HS-5 (cell line): Measurements from ENCODE around the gene TIAM2.
"Not testable (repeated sequence)": the region's sequence is repeated elsewhere in the genome, so short reads cannot be mapped to it uniquely, and the experiment has no call there.

ENCODE experiments used
- DNase-seq: peaks from one replicate; pipeline ENCODE4 v3.0.0-alpha.2; 2012; ENCODE audit warnings: low read depth

Gene TIAM2

DNA sequence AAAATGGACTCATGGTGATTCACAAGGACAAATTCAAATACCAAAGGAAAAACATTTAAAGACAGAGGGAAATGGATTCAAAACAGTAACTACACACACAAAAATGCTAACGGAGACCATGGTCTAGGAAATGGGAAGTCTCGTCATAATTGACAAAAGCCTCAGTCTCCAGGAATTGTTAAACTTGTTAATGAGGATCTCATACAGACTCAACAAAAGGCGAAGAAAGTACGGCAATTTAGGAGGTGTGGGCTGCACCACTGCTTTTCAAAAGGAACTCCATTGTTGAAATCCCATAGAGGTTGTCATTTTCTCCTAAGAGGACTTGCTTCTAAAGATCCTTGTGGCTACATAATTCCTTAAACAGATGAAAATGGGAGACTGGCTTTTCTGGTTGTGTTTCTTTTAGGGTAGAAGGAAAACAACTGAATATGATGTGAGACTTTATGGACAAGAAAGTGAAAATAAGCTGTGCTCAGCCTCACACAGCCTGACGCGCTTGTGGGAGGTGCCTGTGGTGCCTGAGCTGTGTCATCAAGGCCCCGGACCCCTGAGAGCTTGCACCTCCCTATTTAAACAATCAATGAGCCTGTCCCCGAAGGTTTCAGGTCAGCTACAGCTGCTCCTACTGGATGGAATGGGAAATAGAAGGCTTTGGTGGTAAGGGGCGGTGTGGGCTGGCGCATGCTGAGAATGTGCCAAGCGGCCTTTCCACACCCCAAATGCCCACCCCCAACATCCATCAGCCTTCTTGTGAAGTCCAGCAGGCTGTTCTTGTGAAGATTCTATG, 266.2 kb downstream of the TIAM2 start:
- no peak for DNase-seq

DNA sequence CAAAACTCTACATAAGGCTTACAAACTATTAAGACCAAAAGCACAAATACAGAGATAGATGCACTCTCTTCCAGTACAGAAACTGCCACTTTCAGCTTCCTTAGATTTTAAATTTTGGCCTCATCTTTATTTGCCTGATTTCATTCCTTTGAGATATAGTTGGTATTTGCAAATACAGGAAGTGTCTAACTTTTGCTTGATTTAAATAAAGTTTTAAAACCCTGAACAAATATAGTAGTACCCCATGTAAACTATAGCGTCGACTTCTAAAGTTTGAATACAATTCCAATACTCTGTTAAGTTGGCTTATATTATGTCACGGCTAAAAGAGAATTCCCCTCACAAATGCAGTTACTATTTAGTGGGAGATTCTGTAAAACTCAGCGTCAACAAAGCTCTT, 267.5 kb downstream of the TIAM2 start:
- no peak for DNase-seq

DNA sequence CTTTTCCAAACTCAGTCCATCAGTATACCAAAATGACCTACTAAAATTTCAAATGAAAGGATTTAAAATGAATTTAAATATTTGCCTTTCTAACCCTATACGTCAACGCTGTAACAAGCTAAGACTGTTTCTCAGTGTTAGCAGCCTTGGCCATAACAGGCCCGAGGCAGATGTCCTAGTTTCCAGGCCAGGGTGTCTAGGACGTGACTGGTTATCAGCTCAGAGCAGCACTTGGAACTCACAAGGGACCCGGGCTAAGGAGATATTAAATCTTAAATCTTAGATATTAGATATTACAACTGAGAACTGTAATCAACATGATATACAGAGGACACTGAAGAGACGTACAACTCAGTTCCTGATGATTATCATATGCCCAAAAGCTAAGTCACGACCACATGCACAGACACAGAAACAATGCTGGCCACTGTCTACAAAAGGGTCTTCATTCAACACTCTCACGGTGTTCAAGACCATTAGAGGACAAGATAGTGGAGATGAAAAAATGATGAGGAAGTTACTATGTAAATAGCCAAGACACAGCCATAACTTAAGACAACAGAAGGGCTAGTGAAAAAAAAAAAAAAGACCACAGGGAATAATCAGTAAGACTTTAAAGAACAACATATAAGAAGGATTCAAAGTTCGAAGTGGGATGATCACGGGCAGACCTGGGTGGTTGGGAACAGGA, 268.4 kb downstream of the TIAM2 start, which contains the start of gene CLDN20:
TSS of gene CLDN20 (plus strand) at position 641 of the 691 bp plus-strand sequence. CDS start 11,707 bp downstream, outside the sequence.
- no peak for DNase-seq

DNA sequence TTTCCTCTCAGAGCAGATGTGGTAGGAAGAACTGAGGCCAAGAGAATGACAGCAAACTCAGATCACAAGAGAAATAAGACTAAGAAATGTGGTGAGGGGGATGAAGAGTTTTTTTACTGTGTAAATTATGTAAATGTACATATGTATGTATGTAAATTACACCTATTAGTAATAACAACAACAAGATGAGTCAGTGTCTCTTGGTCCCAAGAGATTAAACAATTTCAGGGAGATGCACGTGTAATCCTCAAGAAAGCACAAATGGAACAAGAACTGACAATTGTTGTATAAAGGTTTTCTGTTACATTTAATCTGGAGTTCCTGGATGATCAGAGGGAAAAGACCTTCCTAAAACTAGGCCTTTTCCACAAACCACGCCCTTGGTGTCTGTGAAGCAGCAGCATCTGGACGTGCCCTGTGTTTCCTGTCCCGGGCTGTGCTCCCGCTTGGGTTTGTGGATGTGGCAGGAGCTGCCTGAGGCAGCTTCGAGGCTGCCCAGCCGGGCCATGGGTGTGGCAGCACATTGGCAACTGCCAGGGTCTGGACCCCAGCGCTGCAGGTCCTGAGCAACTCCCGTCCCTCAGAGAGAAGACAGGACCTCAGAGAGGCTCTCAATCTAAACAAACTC, 269.7 kb downstream of the TIAM2 start:
- DNase-seq: no peak

DNA sequence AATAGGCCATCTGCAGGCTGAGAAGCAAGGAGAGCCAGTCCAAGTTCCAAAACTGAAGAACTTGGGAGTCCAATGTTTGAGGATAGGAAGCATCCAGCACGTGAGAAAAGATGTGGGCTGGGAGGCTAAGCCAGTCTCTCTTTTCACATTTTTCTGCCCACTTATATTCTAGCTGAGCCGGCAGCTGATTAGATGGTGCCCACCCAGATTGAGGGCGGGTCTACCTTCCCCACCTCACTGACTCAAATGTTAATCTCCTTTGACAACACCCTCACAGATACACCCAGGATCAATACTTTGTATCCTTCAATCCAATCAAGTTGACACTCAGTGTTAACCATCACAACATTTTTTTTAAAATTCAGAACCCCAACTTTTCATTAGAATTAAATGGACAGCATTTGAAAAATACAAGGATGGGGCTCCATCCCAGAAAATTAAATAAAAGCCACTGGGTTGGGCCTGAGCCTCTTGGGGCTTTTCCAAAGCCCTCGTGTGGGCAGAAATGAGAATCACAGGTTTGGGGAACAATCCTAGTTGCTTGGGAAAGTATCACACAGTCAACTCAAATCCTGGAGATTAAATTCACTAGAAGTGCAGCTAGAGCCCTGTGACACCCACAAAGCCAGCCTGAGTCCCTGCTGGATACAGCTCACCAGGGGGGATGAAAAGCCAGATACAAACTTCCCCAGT, 270.9 kb downstream of the TIAM2 start:
- no peak for DNase-seq

DNA sequence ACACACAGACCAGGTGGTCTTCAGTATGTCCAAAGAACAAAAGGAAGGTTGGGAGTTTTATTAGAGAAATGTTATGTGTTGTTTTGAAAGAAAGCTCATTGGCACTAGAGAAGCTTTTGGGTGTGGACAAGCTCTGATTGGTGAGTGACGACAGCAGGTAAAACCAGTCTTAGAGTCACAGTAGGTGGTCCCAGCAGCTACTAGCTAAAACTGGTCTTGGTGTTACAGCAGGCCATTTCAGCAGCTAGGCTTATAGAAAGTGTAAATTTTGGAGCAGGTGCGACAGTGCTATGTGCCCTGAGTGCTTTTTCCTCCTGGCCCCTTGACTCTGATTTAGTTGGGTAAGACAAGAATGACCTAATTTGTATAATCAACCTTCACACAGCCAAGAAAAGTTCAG, 272.3 kb downstream of the TIAM2 start:
- no peak for DNase-seq

DNA sequence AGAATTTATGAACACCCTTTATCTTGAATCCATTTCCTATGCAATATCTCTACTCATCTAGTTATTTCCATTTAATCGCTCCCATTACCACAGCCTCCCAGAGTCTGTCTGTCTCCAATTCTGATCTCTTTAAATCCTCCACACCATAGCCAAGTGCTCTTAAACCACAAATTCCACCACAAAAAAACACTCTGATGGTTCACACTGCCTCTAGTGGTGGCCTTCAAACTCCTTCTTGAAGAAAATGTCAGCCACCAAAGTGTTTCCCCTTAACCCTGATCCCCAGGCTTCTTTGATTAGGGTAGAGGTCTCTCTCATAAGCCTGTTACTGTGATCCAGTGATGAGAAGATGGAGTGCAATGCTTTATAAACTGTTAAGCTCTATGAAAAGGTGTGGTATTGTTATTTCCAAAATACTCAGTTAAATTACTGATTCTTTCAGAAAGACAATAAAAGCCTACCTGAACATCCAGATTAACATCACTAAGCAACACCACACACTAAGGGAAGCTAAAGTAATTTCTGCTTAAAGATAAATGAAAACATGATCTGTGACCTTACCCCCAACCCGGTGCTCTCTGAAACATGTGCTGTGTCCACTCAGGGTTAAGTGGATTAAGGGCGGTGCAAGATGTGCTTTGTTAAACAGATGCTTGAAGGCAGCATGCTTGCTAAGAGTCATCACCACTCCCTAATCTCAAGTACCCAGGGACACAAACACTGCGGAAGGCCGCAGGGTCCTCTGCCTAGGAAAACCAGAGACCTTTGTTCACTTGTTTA, 273.2 kb downstream of the TIAM2 start:
- DNase-seq: not testable (repeated sequence)

DNA sequence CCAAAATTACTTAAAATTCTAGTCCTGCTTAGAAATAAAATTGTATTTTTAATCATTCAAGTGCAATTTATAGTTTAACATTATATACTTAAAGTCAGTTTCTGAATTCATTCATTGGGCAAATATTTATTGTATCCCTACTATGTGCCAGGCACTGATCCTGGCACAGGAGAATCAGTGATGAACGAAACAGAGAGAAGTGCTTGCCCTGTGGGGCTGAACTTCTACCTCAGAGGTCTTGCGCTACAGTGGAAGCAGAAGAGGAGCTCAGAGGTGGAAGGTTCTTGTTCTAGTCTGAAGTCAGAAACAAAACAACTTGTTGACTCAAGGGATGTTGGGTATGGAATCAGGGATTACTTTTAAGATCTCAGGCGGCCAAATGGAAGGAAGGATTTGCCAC, 274.6 kb downstream of the TIAM2 start:
- no peak for DNase-seq

DNA sequence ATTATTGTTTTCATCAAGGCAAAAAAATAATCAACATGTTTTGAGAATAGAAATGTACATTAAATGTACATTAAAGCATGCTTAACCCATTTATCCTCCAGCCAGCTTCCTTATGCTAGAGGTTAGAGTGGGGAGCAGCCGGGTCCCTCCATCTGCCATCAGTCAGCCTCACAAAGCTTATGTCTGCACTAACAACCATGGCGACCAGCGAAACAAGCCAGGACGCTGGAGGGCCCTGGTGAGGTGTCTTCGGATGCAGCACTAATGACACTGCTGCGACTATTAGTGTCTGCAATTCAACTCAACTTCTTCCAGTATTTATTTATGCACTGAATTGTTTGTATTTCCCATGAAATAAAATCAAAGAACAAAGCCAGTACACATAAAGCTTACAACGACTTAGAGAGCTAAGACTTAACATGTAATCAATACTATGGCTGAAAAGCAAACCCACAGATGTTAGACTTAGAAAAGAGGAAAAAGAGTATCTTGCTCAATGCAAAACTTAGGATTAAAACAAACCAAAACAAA, 275.5 kb downstream of the TIAM2 start:
- no peak for DNase-seq

DNA sequence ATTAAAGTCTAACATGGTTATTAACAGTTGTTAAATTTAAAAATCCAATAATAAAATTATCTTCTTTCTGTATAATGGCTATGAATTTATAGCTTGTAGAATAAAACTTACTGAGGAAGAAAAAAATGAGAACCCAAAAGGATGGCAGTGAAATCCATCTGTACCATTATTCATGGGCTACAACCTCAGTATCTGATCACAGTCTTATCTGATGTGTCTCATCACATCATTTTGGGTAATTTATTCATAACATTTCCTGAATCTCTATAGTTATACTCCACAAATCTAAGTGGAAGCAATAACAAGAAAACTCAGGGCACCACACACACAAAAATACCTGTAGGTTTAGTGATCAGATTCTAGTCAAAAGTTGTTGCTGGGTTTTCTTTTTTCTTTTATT, 276.0 kb downstream of the TIAM2 start:
- no peak for DNase-seq

DNA sequence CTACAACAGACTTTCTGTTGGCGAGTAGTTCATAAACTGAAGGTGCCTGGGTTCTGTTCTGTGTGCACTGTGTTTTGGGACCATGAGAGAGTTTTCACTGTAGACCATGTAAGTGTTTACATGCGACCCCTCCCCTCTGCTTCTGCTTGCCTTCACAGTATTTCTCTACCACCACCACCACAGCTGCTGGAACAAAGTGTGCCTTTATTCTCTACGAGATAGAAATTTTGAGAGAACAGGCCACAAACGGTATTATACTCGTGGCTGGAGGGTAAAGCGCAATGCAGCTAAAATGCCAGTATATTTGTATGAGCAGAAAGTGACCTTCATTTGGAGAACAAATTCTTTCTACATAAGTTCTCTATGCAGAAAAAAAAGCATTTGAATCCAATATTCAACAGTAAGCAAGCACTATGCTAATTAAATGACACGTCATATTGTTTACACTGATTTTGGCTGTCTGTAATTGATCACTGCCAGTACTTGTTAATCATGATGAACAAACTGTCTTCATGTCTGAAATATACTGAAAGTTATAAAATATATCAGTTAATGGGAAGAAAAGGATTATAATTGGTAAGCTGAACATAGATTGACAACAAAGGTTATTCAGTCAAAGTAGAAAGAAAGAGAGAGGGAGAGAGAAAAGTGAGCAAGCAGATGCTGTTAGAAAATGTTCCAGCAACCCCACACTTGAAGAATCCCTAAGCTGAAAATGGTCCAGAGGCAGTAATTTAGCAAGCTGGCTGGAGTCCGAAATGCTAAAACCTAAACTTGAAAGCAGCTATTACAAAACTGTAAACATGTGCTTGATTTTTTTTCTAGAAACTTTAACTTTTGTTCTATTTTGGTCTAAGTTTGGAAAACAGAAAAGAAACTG, 277.5 kb downstream of the TIAM2 start:
- no peak for DNase-seq

DNA sequence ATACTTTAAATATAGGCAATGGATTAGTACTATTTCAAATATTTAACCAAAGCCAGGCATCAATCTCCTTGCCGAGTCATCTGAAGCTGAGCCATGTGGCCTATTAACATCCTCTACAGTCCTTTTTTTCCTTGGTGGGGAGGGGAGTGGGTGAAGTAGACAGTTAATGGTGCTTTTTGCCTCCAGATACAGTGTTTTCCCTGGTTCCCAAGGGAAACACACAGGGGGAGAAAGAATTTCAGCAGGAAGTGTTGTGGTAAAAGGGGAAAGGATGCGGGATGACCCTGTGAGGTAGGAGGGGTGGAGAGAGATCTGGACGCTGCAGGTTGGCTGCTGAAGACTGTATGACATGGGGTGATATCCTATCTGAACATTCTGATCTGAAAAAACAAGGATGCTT, 278.3 kb downstream of the TIAM2 start:
- peak; percentile 70 for DNase-seq

DNA sequence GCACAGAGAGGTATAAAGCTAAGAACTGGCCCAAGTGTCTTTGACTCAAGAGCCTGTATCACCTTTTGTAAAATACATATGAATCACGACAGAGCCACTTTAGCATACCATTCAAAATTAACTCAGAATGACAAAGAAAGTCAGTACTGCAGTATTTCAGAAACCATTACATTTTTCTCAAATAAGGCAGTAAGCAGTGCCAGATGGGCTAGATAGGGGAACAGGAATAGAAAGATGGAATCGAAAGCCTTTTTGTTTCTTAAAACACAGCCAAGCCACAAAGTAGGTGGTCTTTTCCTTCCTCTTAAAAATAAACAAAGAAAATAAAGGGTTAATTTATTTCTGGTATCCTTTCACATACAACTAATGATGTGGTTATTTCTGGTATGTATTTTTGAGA, 279.0 kb downstream of the TIAM2 start:
- no peak for DNase-seq

DNA sequence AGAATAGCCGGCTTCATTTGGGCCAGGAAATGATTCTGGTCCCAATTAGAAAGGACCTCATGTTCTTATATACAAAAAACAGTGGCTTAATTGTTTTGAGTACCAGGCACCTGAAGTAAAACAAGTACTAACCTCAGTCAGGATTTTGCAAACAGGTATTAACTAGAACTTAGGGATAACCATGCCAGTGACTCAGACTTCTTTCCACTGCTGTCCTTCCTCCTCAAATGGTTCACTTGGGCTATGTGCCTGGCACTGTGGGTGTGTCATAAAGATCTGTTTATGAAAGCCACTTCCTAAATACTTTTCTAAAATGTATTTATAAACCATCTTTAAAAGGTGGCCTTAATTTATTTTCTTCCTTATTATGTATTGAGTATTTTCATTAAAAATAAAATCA, 279.4 kb downstream of the TIAM2 start:
- DNase-seq: peak; percentile 25

DNA sequence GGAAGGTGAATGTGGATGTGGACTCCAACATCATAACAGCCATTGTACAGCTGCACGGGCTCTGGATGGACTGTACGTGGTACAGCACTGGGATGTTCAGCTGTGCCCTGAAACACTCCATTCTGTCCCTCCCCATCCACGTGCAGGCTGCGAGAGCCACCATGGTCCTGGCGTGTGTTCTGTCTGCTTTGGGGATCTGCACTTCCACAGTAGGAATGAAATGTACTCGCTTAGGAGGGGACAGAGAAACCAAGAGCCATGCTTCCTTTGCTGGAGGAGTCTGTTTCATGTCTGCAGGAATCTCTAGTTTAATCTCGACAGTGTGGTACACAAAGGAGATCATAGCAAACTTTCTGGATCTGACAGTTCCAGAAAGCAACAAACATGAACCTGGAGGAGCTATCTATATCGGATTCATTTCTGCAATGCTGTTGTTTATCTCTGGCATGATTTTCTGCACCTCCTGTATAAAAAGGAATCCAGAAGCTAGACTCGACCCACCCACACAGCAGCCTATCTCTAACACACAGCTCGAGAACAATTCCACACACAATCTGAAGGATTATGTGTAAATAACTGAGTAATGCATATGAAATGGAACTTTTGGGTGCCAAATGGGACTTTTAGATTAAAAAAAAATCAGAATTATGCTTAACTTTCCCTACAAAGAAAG, 280.8 kb downstream of the TIAM2 start:
- DNase-seq: no peak

DNA sequence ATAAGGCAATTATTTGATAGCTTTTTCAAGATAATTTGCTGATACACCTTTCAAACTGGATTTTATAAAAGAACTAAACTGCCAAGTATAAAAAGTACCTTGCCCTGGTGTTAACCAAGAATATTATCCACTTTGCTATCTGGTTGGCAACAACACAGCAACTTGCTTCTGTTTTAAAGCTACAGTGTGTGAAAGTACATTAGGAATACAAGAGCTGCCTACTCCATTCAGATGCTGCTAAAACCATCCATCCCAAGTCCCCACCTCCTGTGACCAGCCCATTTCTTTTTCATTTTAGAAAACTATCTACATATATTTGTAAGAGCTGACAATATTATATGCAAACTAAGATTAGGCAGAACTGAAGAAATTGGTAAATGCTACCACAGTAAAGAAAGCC, 281.5 kb downstream of the TIAM2 start:
- DNase-seq: no peak

DNA sequence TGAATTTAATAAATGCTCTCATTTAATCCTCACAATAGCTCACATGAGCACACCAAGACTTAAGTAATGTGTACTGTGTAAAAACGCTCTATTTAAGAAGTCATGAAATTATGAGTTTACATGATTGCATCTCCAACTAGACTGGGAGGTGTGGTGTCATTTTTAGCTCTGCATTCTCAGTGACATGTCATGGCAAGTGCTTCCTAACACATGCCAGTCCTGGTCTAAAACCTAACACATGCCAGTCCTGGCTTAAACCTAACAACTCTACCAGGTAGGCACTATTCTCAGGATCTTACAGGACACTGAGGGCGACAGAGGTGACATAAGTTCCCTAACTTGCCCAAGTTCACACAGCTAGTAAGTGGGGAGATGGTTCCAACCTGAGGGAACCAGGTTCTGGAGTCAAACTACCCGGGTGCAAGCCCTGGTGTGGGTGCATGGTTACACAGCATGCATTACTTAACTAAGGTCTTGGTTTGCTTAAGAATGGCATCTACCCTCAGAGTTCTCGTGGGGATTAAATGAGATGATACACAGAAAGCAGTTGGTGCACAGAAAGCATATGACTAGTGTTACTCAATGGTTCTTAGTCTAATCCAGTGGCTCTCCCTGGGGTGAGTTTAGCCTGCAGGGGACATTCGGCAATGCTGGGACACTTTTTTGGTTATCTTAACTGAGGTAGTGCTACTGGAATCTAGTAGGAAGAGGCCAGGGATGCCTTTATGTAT, 283.4 kb downstream of the TIAM2 start:
- no peak for DNase-seq

DNA sequence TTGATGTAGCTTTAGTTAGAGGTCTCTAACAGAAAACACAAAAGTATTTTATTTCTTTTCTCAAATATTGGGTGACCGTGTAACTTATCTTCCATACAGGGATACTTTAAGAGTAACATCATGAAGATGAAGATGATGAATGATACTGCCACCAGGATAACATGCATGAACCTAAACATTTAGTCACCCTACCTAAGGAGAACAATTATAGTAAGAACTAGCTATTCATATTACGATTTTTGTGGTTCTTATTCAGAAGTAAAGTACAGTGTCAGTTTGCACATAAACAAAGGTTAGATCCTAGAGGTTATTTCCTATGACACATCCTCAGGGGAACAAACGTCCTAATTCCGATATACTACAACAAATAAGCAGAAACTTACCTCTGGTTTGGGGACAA, 289.7 kb downstream of the TIAM2 start:
- no peak for DNase-seq

DNA sequence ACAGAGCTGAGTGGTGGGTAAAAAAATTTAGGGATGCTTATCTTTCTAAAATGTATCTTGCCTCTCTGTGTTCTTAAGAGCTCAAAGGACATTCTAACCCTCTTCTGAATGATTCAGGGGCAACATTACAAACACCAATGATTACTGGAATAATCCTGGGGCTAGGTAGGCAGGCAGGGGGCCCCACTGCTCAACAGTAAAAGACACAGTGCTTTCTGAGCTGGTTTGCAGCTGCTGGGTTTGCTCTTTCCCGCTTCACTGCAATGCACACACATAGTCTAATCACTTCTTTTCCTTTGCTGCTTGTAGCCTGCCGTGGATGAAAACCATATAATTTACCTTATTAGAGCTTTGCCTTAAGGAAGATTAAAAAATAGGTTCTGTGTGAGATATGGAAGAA, 292.6 kb downstream of the TIAM2 start:
- DNase-seq: no peak
